SIG-M5 treated with dmso at 0.1 percent for 504 hours (cell line): ENCODE results near the gene KCTD14.
A peak's percentile ranks its signal among the peaks of the same experiment; 100 is the strongest.
"Not testable (repeated sequence)": the region's sequence is repeated elsewhere in the genome, so short reads cannot be mapped to it uniquely, and the experiment has no call there.

Experiments
- DNase-seq: peaks from one replicate; lab custom pipeline; 2025; ENCODE audit not compliant: unreplicated experiment; lab: John Stamatoyannopoulos, UW

KCTD14 gene

GRCh38 chr11:78025378-78025777, 2.3 kb upstream of the KCTD14 start:
- no peak for DNase-seq

GRCh38 chr11:78023426-78023825, 350 bp upstream of the KCTD14 start:
- no peak for DNase-seq

GRCh38 chr11:78021611-78022010, 1.5 kb downstream of the KCTD14 start:
- no peak for DNase-seq

GRCh38 chr11:78020246-78020645, 2.8 kb downstream of the KCTD14 start:
- DNase-seq = no peak

DNA sequence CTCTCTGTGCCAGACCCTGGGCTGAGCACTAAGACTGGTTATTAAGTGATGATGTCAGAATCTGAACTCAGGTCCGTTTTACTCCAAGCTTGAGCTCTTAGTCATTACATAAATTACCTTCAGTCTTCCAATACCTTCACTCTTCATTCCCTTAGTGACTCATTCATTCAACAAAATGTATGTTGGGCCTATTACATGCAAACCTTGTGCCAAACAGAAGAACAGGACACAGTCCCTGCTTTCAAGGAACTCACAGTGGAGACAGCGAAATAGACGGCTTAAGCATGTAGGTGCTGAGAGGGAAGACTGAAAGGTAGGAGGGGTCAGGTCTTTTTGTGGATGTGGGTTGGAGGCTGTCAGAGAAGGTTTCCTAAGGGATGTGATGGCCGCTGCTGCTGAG, 3.3 kb downstream of the KCTD14 start:
- DNase-seq = no peak

DNA sequence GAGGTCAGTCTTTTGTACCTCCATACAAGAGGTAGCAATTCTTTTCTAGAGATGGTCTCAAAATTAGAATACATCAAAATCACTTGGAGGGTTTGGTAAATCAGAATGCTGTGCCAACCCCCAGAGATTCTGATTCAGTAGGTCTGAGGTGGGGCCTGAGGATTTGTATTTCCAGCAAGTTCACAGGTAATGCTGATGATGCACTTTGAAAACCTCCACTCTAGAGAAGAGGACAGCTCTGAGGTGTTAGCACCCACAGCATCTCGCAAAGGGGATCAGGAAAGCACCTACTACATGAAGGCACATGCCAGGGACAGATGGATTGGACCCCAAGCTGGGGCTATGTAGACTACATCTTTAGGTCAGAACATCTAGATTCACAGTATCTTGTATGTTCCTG, 7.2 kb downstream of the KCTD14 start:
- DNase-seq = no peak

GRCh38 chr11:78014937-78015520, 8.0 kb downstream of the KCTD14 start:
- not testable (repeated sequence) for DNase-seq

DNA sequence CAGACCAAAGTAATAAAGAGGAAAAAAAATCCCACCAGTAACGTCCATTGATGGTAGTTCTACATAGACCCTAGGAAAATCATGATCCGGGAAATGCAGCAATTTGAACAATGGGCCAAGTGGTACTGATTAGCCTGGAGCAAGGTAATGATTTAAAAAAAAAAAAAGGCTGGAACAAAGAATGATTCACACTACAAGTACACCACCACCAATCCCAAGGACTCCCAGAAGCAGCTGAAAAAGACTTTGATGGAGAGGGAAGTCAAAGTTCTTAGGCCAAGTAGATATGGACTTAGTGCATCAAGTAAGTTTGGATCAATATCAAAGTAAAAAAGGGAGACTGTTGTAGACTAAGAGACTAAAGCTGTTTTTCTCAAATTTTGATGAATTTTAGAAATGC, 11.8 kb downstream of the KCTD14 start:
- no peak for DNase-seq

DNA sequence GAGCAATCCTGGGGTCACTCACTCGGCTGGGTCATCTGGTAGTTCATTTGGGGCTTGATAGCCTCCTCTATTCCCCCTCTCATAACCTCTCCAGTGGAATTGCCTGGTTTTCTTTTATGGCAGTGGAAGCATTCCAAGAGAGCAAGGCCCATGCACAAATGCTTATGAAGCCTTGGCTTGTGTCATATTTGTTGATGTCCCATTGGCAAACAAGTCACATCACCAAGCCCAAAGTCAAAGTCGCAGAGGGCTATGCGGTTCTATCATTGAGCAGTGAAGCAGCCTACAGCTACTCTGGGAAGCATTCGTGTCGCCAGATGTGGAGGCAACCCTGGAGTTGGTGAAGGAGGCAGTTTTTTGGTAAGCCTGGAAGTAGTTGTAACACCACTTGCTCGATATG, 12.3 kb downstream of the KCTD14 start:
- no peak for DNase-seq

GRCh38 chr11:78010304-78010703, 12.8 kb downstream of the KCTD14 start:
- DNase-seq = no peak

GRCh38 chr11:78009062-78009461, 14.0 kb downstream of the KCTD14 start:
- no peak for DNase-seq

- DNase-seq = peak; percentile 85
These were observed 22.9 kb downstream of the KCTD14 start for GRCh38 chr11:78000193-78000592.

DNA sequence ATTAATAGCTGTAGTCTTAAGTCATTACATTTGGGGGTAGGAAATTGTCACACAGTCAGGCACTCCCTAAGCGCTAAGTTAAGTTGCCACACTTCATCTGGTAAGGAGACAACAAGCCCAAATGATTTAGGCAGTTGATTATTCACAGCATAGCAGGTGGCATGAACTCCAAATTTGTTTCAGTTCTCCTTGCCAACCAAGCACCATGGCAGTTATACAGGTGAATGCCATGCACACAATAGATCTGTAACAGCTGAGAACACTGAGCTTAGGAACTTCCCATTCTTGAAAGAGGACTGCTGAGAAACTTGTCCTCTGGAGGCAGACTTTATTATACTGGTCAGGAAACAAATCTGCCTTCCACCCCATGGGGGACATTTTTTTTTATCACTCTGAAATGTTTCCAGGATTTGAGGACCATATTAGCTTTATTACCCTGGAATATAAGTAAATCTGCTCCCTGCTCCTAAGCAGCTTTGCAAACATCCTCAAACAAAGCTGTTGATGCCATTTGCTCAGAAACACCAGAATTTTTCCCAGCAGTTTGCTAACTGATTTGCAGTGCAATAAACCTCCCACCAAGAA, 23.5 kb downstream of the KCTD14 start:
- no peak for DNase-seq

DNA sequence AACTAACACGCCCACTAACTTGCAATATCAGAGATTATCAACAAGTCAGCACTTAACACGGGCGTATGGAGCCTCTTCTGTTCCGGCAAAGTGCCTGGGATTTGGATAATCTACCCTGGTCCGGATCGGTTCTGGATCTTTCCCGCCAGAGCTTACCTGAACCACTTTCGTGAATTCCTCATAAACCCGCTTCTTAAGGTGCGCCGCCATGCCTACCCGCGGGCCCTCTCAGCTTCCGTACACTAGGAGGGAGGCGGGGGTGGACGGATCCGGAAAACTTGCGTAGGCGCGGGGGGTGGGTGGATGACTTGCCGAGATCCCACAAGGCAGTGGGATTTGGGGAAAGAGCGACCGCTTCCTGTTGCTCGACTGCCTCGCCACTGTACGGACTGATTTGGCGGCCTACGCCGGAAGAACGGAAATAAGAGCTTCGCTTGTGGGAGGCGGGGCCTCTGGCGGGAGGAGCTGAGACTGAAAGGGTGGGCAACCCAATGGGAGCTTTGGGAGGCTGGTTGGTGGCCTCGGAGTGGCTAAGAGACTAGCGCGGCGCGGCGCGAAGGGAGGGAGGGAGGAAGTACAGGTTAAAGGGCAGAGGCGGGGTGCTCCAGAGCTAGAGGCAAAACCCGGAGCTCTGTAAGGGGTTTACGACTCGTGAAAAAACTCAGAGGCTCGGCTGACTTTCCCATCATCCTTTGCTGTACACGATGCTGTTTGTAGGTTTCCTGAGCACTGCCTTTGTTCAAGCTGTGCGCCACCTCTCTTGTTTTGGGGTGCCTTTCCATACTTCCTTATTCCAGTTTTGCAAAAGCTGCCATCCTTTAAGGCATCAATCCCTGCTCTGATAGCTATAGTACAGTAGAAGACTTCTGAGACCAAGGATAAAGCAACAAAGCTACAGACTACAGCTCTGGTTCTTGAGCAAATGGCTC, 28.4 kb downstream of the KCTD14 start, which contains the start of gene INTS4:
Gene INTS4 (minus strand): TSS at position 235 of the 929 bp plus-strand sequence. CDS start 25 bp downstream, at position 210.
- DNase-seq = peak; percentile 99

DNA sequence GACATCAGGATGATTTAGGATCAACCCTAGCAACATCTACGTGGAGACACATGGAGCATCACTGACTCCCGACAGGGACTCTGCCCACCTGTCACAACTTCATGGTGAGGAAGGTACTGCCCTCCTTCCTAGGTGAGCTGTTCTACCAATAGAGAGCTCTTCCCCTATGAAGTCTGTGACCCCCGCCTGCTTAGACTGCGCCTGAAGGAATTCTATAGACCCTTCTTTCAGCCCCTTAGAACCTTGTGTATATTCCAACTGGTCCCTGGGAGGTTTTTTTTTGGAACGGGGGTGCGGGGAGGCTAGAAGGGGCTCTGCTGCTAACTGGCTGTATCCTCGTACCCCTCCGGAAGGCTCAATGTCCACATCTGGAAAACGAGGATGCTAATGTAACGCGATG, 29.2 kb downstream of the KCTD14 start:
- DNase-seq = no peak

DNA sequence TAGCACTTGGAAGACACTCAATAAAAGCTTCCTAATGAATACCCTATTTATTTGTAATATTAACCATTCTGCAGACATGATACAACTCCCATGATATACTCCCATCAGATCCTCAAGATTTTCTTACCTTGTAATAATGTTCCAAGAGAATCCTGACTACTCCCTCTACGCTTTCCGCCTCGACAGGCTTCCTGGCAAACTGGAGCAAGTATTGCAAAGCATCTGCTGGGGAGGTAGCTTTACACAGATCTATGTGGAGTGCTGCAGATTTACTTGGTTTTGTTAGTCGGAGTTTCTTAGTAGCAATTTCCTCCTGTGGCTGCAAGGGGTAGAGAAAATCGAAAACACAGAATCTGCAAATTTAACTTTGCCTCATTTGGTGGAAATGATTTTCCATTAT, 32.1 kb downstream of the KCTD14 start:
- no peak for DNase-seq

GRCh38 chr11:77986456-77986855, 36.6 kb downstream of the KCTD14 start:
- DNase-seq = not testable (repeated sequence)

DNA sequence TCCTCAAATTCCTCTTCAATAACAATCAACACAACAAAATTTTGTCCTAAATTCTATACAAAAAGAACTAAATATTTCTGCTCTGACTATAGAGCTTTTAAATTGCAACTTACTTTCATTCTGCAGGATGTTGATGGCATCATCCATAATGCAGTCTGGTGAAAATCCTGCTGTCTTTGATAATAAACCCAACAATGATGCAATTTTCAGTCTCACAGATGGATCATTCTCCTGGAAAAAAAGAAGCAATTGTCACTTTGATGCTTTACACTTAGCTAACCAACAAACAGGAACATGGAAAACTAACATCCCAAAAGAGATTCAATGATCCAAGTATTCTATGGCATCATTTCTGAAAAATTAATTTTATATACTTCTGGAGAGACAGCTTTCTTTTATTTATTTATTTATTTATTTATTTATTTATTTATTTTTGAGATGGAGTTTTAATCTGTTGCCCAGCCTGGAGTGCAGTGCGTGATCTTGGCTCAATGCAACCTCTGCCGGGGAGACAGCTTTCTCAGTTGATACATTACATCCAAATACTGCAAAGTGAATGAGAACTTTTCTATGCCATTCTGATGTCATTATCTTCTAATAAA, 41.6 kb downstream of the KCTD14 start:
- DNase-seq = no peak

GRCh38 chr11:77968337-77968736, 54.7 kb downstream of the KCTD14 start:
- peak; percentile 39 for DNase-seq

- no peak for DNase-seq
These were observed 55.3 kb downstream of the KCTD14 start for GRCh38 chr11:77967753-77968152.

GRCh38 chr11:77967121-77967520, 56.0 kb downstream of the KCTD14 start:
- no peak for DNase-seq

DNA sequence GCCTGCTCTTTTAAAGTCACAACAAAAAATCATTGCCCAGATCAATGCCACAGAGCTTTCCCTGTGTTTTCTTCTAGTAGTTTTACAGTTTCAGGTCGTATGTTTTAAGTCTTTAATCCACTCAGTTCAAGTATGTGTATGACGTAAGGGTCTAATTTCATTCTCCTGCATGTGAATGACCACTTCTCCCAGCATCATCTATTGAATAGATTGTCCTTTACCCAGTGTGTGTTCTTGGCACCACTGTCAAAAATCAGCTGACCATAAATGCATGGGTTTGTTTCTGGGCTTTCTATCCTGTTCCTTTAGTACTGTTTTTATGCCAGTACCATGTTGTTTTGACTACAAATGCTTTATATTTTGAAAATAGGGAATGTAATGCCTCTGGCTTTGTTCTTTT, 56.7 kb downstream of the KCTD14 start:
- DNase-seq = no peak
